ENCODE results near the gene CAPN2.
A peak's percentile ranks its signal among the peaks of the same experiment; 100 is the strongest.
"Not testable (repeated sequence)": the region's sequence is repeated elsewhere in the genome, so short reads cannot be mapped to it uniquely, and the experiment has no call there.

CAPN2 gene

GRCh38 chr1:223738465-223739365 is 26.4 kb downstream of the CAPN2 start:
- DNase-seq (ENCODE audit: extremely low read depth in 1 of 2, low read depth in 1 of 2), result no peak

GRCh38 chr1:223739366-223740037 is 27.2 kb downstream of the CAPN2 start:
- DNase-seq (ENCODE audit: extremely low read depth in 1 of 2, low read depth in 1 of 2), result no peak

- DNase-seq (ENCODE audit: extremely low read depth in 1 of 2, low read depth in 1 of 2), result not testable (repeated sequence)
Measured at GRCh38 chr1:223740038-223740736, 27.8 kb downstream of the CAPN2 start.

- no peak for DNase-seq (ENCODE audit: extremely low read depth in 1 of 2, low read depth in 1 of 2)
Measured at GRCh38 chr1:223741861-223742260, 29.5 kb downstream of the CAPN2 start.

- no peak for DNase-seq (ENCODE audit: extremely low read depth in 1 of 2, low read depth in 1 of 2)
Measured at GRCh38 chr1:223742856-223743517, 30.6 kb downstream of the CAPN2 start.

GRCh38 chr1:223745731-223746130 is 33.4 kb downstream of the CAPN2 start:
- no peak for DNase-seq (ENCODE audit: extremely low read depth in 1 of 2, low read depth in 1 of 2)

- no peak for DNase-seq (ENCODE audit: extremely low read depth in 1 of 2, low read depth in 1 of 2)
Measured at GRCh38 chr1:223747838-223748335, 35.5 kb downstream of the CAPN2 start.

- DNase-seq (ENCODE audit: extremely low read depth in 1 of 2, low read depth in 1 of 2), result no peak
Measured at GRCh38 chr1:223748405-223748772, 36.0 kb downstream of the CAPN2 start.

GRCh38 chr1:223748773-223749733 is 36.7 kb downstream of the CAPN2 start:
- DNase-seq (ENCODE audit: extremely low read depth in 1 of 2, low read depth in 1 of 2), result peak; percentile 26 to 33

GRCh38 chr1:223750730-223751570 is 38.6 kb downstream of the CAPN2 start:
- DNase-seq (ENCODE audit: extremely low read depth in 1 of 2, low read depth in 1 of 2), result no peak

- DNase-seq (ENCODE audit: extremely low read depth in 1 of 2, low read depth in 1 of 2), result no peak
Measured at GRCh38 chr1:223751696-223752095, 39.4 kb downstream of the CAPN2 start.

GRCh38 chr1:223752721-223753515 is 40.6 kb downstream of the CAPN2 start:
- DNase-seq (ENCODE audit: extremely low read depth in 1 of 2, low read depth in 1 of 2), result no peak

GRCh38 chr1:223754681-223755431 is 42.5 kb downstream of the CAPN2 start:
- no peak for DNase-seq (ENCODE audit: extremely low read depth in 1 of 2, low read depth in 1 of 2)

GRCh38 chr1:223755432-223755792 is 43.1 kb downstream of the CAPN2 start:
- DNase-seq (ENCODE audit: extremely low read depth in 1 of 2, low read depth in 1 of 2), result no peak

GRCh38 chr1:223755992-223756775 is 43.8 kb downstream of the CAPN2 start:
- DNase-seq (ENCODE audit: extremely low read depth in 1 of 2, low read depth in 1 of 2), result no peak

GRCh38 chr1:223756806-223757700 is 44.7 kb downstream of the CAPN2 start:
- no peak for DNase-seq (ENCODE audit: extremely low read depth in 1 of 2, low read depth in 1 of 2)

Data from stimulated activated CD8-positive, alpha-beta memory T cell treated with anti-CD3 and anti-CD28 coated beads, Interleukin-7, amount 100 ng/mL, for 48 hours (primary cell).